ENCODE results near the gene TNFRSF12A. TPM values are rescaled to one million over a fixed set of nuclear protein-coding genes. Genes with fewer than 3 reads are reported as not detected.

Gene TNFRSF12A
- total RNA-seq, 1 experiment from 2014 or later: 156 TPM

- ChIA-PET POLR2A (no interaction called here), CTCF (interaction anchor here (0.6 kb wide), 1 partner anchor 30 kb away, joined by 11 read pairs; no protein-coding TSS in a partner anchor)
- TF ChIP-seq POLR2AphosphoS5 (IDR thresholded peaks at IDR 0.05; ENCODE audit: low read depth, low read length) (no peak), REST (IDR thresholded peaks at IDR 0.05; ENCODE audit: insufficient read depth in 1 of 2, low read depth in 2 of 2, low read length in 1 of 2) (no peak), TCF7L2 (IDR thresholded peaks at IDR 0.05; ENCODE audit: low read depth, low read length) (no peak), CTCF (IDR thresholded peaks at IDR 0.05) (no peak), SIN3A (IDR thresholded peaks at IDR 0.05; ENCODE audit: borderline replicate concordance, insufficient read depth, low read depth, low read length) (no peak)
- Histone ChIP-seq H3K27me3 (ENCODE audit: control insufficient read depth, insufficient read depth, low read length) (no peaks in the 10 kb centered on the region), H3K27ac (ENCODE audit: low read length) (no peak overlapping the region), H3K9me3 (ENCODE audit: control insufficient read depth, insufficient read depth, low read depth, low read length) (no peaks in the 10 kb centered on the region), H3K4me1 (ENCODE audit: control insufficient read depth, insufficient read depth, low read length) (no peaks in the 10 kb centered on the region), H3K4me3 (ENCODE audit: low read depth in 2 of 2, low read length in 2 of 2) (no peak overlapping the region), H3K36me3 (ENCODE audit: control insufficient read depth, insufficient read depth, low read length) (no peaks in the 10 kb centered on the region)
- no peak for ATAC-seq
- intact Hi-C loops (cut with micrococcal nuclease; ENCODE audit: unreplicated experiment): no loop called here
- no TSS peak for BruUV-seq (replicated peaks)
- DNase-seq (ENCODE audit: low read depth, low spot score): no peak
- in situ Hi-C loops (cut with HindIII; ENCODE audit: low pct_unique_long_range_greater_than_20kb, low sequenced_read_pairs): no loop called here
Measured at GRCh38 chr16:2990891-2991290, 29.3 kb upstream of the TNFRSF12A start.

- DNase-seq (ENCODE audit: low read depth, low spot score) (no peak), ATAC-seq (no peak)
- H3K27ac ChIP-seq (ENCODE audit: low read length): no peak overlapping the region
- H3K4me3 ChIP-seq (ENCODE audit: low read depth in 2 of 2, low read length in 2 of 2): no peak overlapping the region
- ChIA-PET POLR2A (interaction anchor here (0.6 kb wide), 1 partner anchor 32 kb away, joined by 3 read pairs; the partner anchor contains the start of gene HCFC1R1), CTCF (no interaction called here)
- no peak for TF ChIP-seq TCF7L2 (IDR thresholded peaks at IDR 0.05; ENCODE audit: low read depth, low read length)
- no peak for TF ChIP-seq SIN3A (IDR thresholded peaks at IDR 0.05; ENCODE audit: borderline replicate concordance, insufficient read depth, low read depth, low read length)
- TF ChIP-seq CTCF (IDR thresholded peaks at IDR 0.05): no peak
- no peak for TF ChIP-seq REST (IDR thresholded peaks at IDR 0.05; ENCODE audit: insufficient read depth in 1 of 2, low read depth in 2 of 2, low read length in 1 of 2)
- TF ChIP-seq POLR2AphosphoS5 (IDR thresholded peaks at IDR 0.05; ENCODE audit: low read depth, low read length): no peak
- in situ Hi-C loops (cut with HindIII; ENCODE audit: low pct_unique_long_range_greater_than_20kb, low sequenced_read_pairs): no loop called here
- no peaks in the 10 kb centered on the region for H3K4me1 ChIP-seq (ENCODE audit: control insufficient read depth, insufficient read depth, low read length)
- BruUV-seq (replicated peaks): no TSS peak
- intact Hi-C loops (cut with micrococcal nuclease; ENCODE audit: unreplicated experiment): no loop called here
- H3K27me3 ChIP-seq (ENCODE audit: control insufficient read depth, insufficient read depth, low read length): no peaks in the 10 kb centered on the region
- H3K36me3 ChIP-seq (ENCODE audit: control insufficient read depth, insufficient read depth, low read length): no peaks in the 10 kb centered on the region
- H3K9me3 ChIP-seq (ENCODE audit: control insufficient read depth, insufficient read depth, low read depth, low read length): no peaks in the 10 kb centered on the region
Measured at GRCh38 chr16:2991566-2992261, 28.5 kb upstream of the TNFRSF12A start.
